Omental fat pad (tissue), 4 donors: ENCODE measurements around the gene KDM7A. TPM values are rescaled to one million over a fixed set of nuclear protein-coding genes. Genes with fewer than 3 reads are reported as not detected.
A peak's percentile ranks its signal among the peaks of the same experiment; 100 is the strongest.

Experiments
- ATAC-seq: fragments of 150-250 bp; one replicate; pipeline ENCODE4 v1.9.1; 2016; ENCODE audit warnings: mild to moderate bottlenecking, moderate library complexity; ENCODE audit not compliant: low FRiP score
- DNase-seq: peaks from one replicate; pipeline ENCODE4 v3.0.0-alpha.2; 2019; ENCODE audit warnings: low spot score
- CTCF ChIP-seq, 3 donors: fragments of 450-650 bp; IDR thresholded peaks; one replicate each; pipeline ENCODE4 v1.5.1; 2016 to 2017; ENCODE audit warnings: antibody characterized with exemption in 3 of 3, mild to moderate bottlenecking in 3 of 3, moderate library complexity in 2 of 3
- total RNA-seq, 4 donors: library from RNA; depleted of rRNA; stranded (reverse); fragments of >200 nt; gene quantifications; one replicate each; pipeline ENCODE4 v1.1.0, GENCODE V29; 2016

The KDM7A gene, protein sequence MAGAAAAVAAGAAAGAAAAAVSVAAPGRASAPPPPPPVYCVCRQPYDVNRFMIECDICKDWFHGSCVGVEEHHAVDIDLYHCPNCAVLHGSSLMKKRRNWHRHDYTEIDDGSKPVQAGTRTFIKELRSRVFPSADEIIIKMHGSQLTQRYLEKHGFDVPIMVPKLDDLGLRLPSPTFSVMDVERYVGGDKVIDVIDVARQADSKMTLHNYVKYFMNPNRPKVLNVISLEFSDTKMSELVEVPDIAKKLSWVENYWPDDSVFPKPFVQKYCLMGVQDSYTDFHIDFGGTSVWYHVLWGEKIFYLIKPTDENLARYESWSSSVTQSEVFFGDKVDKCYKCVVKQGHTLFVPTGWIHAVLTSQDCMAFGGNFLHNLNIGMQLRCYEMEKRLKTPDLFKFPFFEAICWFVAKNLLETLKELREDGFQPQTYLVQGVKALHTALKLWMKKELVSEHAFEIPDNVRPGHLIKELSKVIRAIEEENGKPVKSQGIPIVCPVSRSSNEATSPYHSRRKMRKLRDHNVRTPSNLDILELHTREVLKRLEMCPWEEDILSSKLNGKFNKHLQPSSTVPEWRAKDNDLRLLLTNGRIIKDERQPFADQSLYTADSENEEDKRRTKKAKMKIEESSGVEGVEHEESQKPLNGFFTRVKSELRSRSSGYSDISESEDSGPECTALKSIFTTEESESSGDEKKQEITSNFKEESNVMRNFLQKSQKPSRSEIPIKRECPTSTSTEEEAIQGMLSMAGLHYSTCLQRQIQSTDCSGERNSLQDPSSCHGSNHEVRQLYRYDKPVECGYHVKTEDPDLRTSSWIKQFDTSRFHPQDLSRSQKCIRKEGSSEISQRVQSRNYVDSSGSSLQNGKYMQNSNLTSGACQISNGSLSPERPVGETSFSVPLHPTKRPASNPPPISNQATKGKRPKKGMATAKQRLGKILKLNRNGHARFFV
- 10 to 100 TPM; 16.8 to 33.7 (median 19.2) TPM for total RNA-seq

DNA sequence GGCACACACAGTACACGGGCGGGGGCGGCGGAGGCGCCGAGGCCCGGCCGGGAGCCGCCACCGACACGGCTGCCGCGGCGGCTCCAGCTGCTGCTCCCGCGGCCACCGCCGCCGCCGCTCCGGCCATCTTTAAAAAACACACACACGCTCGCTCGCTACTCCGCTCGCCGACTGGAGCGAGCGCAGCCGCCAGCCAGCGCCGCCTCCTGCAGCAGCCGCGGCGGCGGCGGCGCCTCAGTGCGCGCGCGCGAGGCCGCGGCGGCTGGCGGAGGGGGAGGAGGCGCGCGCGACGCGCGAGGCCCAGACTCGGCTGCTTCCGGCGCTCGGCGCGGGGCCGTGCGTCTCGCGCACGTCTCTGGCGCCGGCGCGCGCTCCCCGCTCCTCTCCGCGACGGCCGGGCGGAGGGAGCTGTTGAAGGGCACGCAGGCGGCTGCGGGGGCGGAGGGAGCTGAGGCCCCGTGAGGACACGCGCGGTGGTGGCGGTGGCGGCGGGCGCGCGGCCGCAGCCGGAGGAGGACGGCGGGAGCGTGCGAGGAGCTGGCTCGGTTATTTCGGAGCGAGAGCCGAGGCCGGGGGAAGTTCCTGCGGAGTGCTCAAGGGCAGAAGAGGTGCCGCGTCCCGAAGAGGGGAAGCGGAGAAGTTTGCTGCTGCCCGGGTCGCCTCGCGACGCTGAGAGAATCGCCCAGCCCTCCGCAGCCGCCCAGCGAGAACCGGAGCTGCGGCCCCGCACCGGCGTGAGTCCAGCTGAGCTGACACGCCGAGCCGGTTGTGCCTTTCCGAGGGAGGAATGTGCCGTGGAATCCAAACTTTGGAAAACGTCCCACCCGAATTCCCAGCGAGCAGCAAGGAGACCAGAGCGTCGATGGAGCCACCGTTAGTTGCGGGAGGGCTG is at the start of gene KDM7A:
KDM7A (minus strand) TSS at position 173 of the 892 bp plus-strand sequence; CDS start at position 127, 46 bp downstream.
- peak; percentile 90 for ATAC-seq

GRCh38 chr7:140225562-140226249 is 48.9 kb upstream of the KDM7A start:
- no peak for TF ChIP-seq CTCF (IDR thresholded peaks at IDR 0.05)
- no peak for ATAC-seq
- DNase-seq = no peak

More for the DNA sequence above, at the start of gene KDM7A:
- DNase-seq = peak; percentile 70
- TF ChIP-seq CTCF (IDR thresholded peaks at IDR 0.05) = no peak

- TF ChIP-seq CTCF (IDR thresholded peaks at IDR 0.05) = no peak
- no peak for ATAC-seq
Measured at GRCh38 chr7:140223515-140224221, 46.9 kb upstream of the KDM7A start.

DNA sequence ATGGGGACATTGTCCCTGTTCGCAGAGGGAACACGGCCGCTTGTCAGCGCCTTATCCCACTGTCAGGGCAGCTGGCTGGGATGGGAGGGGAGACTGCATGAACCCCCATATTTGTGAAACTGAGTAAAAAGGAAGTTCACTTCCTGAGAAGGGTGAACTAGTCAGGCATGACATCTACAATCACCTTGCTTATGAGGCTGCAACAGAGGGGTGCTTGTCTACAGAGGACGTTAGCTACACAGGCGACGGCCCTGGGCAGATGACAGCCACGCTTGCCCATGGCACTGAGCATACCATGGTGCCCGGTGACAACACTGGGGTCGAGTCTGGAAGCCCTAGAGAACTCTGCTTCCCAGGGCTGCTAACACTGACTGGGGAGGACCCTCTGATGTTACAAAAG is 46.0 kb upstream of the KDM7A start:
- TF ChIP-seq CTCF (IDR thresholded peaks at IDR 0.05) = no peak
- ATAC-seq (no peak), DNase-seq (no peak)

More at GRCh38 chr7:140223515-140224221, 46.9 kb upstream of the KDM7A start:
- no peak for DNase-seq

DNA sequence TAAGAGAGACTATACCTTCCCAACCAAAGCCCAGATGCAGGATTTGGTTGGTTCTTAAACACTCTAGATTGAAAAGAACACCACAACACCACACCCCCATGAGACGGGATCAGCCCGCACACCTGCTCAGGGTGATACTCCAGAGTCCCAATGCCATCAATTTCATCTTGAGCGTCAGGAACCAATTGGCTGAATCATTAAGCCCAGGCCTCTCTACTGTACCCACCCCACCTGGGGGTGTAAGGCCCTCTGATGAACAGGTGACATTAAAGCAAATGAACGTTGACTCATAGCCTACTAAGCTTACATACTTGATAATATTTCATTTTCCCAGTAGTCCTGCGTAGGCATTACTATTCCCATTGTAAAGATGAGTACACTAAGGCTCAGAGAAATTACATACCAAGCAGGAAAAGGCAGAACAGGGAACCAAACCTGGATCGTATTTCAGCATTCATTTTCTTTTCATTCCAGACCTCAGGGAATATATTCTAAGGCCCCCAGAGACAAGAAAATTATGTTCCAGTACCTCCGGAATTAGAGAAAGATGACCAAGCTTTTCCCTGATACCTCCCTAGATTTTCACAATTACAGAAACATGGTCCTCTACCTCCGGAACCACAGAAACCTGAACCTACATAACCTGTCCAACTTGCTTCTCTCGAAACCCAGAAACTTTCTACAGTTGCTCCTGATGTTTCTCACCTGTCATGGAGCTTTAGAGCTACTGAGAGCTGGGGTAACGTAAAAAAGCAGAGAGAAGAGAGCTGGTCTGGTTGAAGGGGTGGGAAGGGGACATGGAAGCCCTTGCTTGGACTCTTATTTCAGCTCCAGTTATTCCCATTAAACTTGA is 43.1 kb upstream of the KDM7A start:
- ATAC-seq (no peak), DNase-seq (no peak)
- no peak for TF ChIP-seq CTCF (IDR thresholded peaks at IDR 0.05)
